ENCODE measurements around the gene PLD5.
"Not testable (repeated sequence)": the region's sequence is repeated elsewhere in the genome, so short reads cannot be mapped to it uniquely, and the experiment has no call there.

Gene PLD5

GRCh38 chr1:242206994-242207393 is 317.5 kb downstream of the PLD5 start:
- DNase-seq: no peak

DNA sequence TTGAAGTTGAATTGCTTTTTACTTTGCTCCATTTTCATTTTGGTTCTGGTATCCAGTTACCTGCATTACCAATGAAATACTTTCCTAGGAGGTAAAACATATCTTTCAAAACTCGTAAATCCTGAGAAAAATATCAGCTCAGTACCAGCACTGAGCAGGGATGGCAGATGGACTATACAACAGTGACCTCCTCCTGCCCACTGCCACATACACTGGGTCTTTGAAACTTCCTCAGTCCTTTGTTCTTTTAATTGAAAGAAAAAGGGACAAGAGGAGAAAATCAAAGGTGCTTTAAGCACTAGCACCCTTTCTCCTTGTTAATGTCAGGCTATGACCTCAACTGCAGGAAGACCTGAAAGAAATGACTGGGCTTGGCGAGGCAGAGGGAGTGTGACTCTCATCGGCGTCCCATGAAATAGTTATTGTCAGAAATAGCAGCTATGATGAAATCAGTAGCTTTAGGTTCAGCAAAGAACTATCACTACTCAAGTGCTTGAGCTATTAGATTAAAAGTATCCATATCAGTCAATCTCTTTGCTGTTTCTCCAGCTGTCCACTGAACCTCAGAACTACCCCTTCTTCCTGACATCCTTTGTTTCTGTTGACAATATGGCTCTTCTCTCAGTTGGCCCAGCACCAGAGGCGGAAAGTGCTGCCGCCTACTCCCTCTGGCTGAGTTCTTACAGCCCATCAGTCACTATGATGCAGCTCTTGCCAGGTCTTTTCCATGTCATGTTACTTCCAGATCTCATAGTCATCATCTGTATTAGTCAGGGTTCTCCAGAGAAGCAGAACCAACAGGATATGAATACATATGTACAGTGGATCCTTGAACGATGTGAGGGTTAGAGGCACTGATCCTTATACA is 318.6 kb downstream of the PLD5 start:
- DNase-seq: no peak

- DNase-seq: no peak
These were observed 321.2 kb downstream of the PLD5 start for GRCh38 chr1:242203262-242203661.

- DNase-seq: no peak
These were observed 323.4 kb downstream of the PLD5 start for GRCh38 chr1:242201090-242201489.

DNA sequence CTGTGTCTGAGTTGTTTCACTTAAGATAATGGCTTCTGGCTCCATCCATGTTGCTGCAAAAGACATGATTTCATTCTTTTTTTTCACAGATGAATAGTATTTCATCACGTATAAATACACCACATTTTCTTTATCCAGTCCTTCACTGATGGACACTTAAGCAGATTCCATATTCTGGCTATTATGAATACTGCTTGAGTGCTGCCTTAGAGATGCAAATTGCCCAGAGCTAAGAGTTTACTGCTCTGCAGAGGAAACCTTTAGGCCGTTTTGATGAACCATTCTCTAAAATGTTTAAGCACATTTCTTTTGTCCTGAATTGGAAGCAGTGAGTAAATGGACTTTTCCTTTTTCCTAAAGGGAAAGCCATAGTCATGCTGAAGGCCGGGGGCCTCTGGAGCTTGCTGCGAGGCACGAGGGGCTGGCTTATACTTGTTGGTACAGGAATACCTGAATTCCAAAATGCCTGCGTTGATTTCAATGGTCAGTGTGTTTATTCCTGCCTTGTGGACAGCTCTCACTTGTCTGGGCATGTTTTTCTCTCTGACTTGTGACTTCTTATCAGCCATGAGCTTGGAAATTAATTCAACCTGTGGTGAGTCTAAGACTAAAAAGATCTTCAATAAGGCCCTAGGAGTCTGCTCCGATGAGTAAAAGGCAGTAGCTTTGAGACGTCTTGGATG is 324.6 kb downstream of the PLD5 start:
- no peak for DNase-seq

DNA sequence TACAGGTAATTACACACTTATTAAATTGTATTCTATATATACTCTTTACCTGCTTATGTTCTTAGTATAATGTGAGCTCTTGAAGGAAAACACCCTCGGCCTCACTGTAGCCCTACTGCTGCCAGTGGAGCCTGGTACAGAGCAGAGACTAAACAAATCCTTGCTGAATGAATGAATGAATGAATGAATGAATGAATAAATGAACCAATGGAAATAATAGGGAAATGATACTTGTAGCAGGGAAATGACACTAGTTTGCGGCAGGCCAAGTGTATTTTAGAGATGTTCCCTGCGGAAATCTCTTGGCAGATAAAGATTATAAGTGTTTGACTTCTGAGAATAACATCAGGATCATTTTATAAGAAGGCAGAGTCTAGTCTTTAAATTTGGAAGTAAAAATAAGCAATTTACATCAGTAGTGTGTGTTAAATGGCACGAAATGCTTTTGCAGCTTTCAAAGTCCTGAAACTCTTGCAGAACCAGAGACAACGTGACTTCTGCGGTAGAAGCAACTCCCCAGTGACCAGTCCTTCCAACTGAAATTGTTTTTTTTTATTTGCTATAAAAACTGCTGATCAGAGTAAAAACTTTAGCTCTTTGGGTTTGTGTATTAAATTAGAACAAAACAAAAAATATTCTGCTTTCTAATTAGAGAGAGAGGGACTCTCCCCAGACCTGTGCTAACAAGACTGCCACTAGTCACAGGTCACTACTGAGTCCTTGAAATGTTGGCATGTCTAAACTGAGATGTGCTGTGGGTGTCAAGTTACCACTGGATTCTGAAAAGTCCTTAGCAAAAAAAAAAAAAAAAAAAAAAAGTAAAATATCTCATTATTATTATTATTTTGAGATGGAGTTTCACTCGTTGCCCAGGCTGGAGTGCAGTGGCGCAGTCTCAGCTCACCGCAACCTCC is 326.3 kb downstream of the PLD5 start:
- DNase-seq: no peak

DNA sequence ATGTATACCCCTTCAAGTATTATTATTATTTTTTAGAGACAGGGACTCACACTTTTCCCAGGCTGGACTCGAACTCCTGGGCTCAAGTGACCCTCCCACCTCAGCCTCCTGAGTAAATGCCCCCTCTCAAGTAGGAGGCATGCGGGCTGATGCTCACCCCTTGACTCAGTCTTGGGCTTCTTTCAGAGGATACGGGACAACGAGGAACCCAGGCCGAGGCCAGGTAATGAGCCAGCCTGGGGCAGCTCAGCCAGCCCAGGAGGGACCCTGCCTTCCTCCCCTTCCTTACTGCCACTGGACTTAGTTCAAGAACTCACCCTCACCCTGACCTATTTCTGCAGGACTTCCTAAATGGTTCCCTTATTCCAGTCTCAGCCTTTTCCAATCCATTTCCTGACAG is 327.6 kb downstream of the PLD5 start:
- DNase-seq: no peak

DNA sequence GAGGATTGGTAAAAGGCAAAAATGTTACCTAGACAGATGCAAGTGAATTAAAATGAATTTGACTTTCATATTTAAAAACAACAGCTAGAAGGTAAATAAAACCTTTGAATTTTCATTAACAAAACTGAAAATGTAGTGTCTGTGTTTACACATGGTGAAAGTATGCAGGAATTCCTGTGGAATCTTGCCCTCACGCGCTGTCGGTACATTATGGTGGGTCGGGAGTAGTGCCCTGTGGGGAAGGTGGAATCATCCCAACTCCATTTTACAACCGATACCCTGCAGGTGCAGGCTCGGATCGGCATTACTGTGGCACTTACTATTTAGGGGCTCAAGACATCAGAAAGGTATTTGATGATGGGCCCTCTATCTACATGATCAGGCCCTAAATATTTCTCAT is 328.4 kb downstream of the PLD5 start:
- no peak for DNase-seq

- no peak for DNase-seq
These were observed 334.9 kb downstream of the PLD5 start for GRCh38 chr1:242189591-242189990.

DNA sequence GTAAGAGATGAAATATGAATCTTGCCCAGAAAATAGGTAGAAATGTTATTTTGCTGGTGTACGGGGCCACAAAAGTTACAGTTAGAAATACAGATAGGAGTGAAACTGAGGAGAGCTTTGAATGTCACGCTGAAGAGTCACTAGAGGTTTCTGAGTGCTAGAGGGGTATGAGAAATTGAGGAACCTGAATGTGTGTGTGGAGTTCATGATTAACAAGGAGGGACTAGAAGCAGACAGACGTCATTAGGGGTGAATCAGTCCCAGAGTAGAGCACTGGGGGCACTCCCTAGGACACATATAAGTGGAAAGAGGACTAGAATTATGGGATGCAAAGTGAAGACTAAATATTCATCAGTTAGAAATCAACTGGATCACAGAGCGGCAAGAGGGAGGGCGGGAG is 336.7 kb downstream of the PLD5 start:
- no peak for DNase-seq

DNA sequence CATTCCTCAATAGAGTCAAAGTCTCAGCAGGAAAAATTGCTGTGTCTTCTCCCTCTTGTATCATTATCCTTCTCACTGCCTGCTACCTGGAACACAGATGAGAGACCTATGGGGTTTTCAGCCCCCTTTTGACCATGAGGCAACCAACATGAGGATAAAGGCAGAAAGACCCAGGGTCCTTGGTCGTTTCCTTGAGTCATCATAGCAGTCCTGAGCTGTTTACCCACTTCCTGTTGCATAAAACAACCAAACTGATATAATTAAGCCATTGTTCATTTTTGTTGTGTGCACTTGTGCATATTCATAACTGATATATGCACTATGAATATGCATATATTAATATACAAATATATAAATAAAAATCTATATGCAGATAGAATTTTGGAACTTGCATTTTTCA is 337.3 kb downstream of the PLD5 start:
- no peak for DNase-seq

- no peak for DNase-seq
These were observed 338.8 kb downstream of the PLD5 start for GRCh38 chr1:242185731-242186130.

GRCh38 chr1:242184955-242185354 is 339.5 kb downstream of the PLD5 start:
- no peak for DNase-seq

DNA sequence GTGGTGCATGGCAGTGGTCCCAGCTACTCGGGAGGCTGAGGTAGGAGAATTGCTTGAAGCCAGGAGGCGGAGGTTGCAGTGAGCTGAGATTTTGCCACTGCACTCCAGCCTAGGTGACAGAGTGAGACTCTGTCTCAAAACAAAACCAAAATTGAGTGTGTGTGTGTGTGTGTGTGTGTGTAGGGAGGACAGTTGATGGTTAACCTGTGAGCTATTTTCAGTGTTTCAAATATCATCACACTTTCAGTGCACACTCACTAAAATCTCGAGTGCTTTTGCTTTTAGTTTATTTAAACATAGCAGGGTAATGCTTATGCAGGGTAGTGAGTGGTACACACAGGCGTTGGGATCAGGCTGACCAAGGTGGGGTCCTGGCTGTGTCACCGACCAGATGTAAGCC is 344.7 kb downstream of the PLD5 start:
- not testable (repeated sequence) for DNase-seq

DNA sequence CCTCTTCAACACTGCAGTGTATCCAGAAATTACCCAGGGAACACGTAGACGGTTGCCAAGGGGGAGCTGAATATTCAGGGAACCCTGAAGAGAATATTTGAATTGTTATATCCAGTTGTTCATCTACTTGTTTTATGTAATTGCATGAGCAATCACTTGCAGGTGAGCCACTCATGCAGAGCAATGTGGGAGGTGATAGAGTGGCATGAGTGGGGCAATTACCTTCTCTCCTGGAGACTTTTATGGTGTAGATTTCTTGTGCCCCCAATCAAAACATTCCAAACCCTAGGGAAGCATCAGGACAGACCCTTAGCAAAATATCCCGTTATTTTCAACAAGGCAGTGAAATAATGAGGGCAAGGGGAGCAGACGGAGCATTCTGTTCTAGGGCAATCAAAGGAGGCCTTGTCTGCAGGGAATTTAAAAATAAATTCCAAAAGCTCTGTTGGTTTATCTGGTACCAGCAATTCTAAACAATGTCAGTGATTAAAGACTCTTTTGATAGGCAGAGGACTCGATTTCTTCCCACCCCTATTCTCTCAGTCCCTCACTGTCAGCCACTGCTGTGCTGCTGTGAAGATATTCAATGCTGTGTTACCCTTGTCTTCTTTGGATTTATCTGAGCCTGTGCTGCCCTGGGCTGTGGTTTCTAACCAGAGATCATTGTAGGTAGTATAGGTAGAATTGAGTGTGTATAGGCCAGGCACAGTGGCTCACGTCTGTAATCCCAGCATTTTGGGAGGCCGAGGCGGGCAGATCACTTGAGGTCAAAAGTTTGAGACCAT is 345.4 kb downstream of the PLD5 start:
- DNase-seq: no peak

DNA sequence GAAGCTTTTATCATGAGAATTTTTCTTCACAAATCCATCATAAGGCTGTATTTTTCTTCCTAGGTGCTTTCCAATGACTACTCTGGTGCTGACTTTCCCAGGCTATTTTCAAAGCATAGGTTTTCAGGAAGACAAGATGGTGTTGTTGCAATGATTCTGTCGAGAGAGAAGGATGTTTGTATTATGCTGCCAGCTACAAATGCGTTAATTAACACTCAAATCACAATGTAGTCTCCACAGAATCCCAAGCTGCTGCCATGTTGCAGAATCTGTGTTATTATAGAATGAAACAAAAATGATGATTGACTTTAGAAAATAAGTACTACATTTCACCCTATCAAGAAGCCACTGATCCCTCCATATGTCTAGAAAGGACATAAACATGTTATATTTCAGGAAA is 346.1 kb downstream of the PLD5 start:
- DNase-seq: no peak

DNA sequence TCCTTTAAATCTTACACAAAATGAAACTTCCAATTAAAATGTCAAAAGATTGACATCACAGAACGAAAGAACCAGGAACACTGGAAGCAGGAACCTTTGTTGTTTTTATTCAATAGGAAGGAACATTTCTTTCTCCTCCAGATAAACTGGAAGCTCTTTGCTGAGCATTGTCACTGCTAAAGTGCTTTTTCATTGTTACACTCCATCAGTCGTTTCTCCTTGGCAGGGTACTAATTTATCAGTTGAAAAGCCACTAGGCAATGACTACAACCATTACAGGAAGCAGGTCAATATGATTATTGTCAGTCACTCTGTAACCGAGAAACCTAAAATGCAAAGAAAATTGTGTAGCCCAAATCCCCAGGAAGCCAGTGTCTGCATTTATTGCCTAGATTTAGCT is 362.4 kb downstream of the PLD5 start:
- no peak for DNase-seq

DNA sequence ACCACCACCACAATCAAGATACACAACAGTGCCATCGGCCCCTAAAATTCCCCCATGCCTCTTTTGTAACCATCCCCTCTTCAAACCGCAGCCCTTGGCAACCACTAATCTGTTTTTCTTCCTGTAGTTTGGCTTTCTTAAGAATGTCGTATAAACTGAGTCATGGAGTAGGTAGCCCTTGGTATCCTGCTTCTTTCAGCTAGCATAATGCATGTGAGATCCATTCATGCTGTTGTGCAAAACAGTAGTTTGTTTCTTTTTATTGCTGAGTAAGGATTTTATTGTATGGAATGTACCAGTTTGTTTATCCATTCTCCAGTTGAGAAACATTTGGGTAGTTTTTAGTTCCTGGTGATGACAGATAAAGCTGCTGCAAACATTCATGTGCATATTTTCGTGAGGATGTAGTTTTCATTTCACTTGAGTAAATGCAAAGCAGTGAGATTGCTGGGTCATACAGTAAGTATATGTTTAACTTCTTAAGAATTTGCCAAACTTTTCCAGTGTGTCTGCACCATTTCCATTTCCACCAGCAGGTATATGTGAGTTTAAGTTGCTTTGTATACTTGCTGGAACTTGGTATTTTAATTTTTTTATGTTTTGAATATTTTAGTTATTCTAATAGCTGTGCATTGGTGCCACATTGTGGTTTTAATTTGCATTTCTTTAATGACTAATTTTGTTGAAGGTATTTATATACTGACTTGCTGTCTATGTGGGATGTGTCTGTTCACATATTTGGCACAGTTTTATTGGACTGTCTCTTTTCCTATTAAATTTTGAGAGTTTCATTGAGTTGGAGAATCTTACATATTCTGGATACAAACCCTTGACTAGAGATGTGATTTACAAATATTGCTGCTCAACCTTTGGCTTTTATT is 377.2 kb downstream of the PLD5 start:
- no peak for DNase-seq

DNA sequence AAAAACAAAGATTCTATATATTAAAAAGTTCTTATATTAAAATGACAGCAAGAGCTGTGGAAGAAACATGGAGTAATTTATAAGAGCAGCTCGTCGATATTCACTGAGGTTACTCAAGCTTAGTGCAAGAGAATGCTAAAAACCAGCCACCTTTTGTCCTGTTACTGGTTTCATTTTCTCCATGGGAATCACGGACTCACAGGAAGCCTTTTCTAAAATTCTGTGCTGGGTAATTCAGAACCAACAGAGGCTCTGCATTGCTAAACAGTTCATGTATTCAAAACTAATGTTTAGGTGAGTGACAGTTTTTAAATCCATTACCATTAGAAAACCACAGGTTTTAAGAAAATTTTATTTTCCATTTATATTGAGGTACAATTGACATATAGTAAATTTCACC is 377.8 kb downstream of the PLD5 start:
- DNase-seq: no peak

- DNase-seq: no peak
These were observed 383.7 kb downstream of the PLD5 start for GRCh38 chr1:242140836-242141235.

- no peak for DNase-seq
These were observed 384.5 kb downstream of the PLD5 start for GRCh38 chr1:242139986-242140385.

- no peak for DNase-seq
These were observed 385.1 kb downstream of the PLD5 start for GRCh38 chr1:242139442-242139841.
